HEK293 (cell line): ENCODE results near the gene OR3A1.
"Not testable (repeated sequence)": the region's sequence is repeated elsewhere in the genome, so short reads cannot be mapped to it uniquely, and the experiment has no call there.

Experiments used
- CTCF ChIA-PET: fragments of 350-600 bp; formaldehyde crosslinking; extraction: SDS; loops from one replicate; lab custom pipeline; 2021; ENCODE audit warnings: antibody characterized with exemption; lab: Yijun Ruan, JAX
- POLR2A ChIA-PET: fragments of 300-600 bp; formaldehyde crosslinking; extraction: SDS; loops from one replicate; lab custom pipeline; 2020; ENCODE audit warnings: antibody characterized with exemption, inconsistent platforms; lab: Yijun Ruan, JAX
- H3K27ac ChIP-seq: fragments of 200-500 bp; sonication (Bioruptor generic); 2 replicates; pipeline ENCODE4 v1.5.1; 2014; ENCODE audit warnings: low read depth, low read length, control low read depth, inconsistent platforms; ENCODE audit errors: extremely low read depth
- H3K36me3 ChIP-seq, 2 experiments: fragments of 200-500 bp in 1 of 2; sonication (Bioruptor generic) in 1 of 2; 1 replicate in 1 of 2; 2 replicates in 1 of 2; pipeline ENCODE4 v1.5.1; 2014 to 2017; ENCODE audit warnings: inconsistent platforms in 2 of 2, low read length in 2 of 2; ENCODE audit not compliant: control insufficient read depth in 2 of 2, insufficient read depth in 1 of 2
- H3K4me1 ChIP-seq: fragments of 200-500 bp; sonication (Bioruptor generic); 2 replicates; pipeline ENCODE4 v1.5.1; 2014; ENCODE audit warnings: mild to moderate bottlenecking, low read length, inconsistent platforms; ENCODE audit not compliant: control insufficient read depth, insufficient read depth
- H3K4me3 ChIP-seq: 2 replicates; pipeline ENCODE4 v1.5.1; 2011; ENCODE audit warnings: low read depth, mild to moderate bottlenecking, control low read depth, low read length, moderate library complexity
- H3K9me3 ChIP-seq: fragments of 200-500 bp; sonication (Bioruptor generic); 2 replicates; pipeline ENCODE4 v1.5.1; 2014; ENCODE audit warnings: low read depth, low read length, inconsistent platforms; ENCODE audit not compliant: control insufficient read depth, insufficient read depth
- ATF2 ChIP-seq: fragments of 450-650 bp; formaldehyde crosslinking; IDR thresholded peaks from 2 replicates; pipeline ENCODE4 v1.5.1; 2016; ENCODE audit warnings: missing biosample characterization, missing genetic modification characterization, low read depth
- BCL6B ChIP-seq: fragments of 450-650 bp; formaldehyde crosslinking; IDR thresholded peaks from 2 replicates; pipeline ENCODE4 v1.5.1; 2017; ENCODE audit warnings: missing biosample characterization, missing genetic modification characterization
- CTCF ChIP-seq: fragments of 450-650 bp; formaldehyde crosslinking; IDR thresholded peaks from 2 replicates; pipeline ENCODE4 v1.5.1; 2016; ENCODE audit warnings: missing biosample characterization, missing genetic modification characterization
- PRDM1 ChIP-seq: fragments of 450-650 bp; formaldehyde crosslinking; IDR thresholded peaks from 2 replicates; pipeline ENCODE4; 2016; ENCODE audit warnings: missing biosample characterization, missing genetic modification characterization
- PRDM6 ChIP-seq: fragments of 450-650 bp; formaldehyde crosslinking; IDR thresholded peaks from 2 replicates; pipeline ENCODE4 v1.5.1; 2017; ENCODE audit warnings: missing biosample characterization, missing genetic modification characterization
- RBAK ChIP-seq: fragments of 450-650 bp; formaldehyde crosslinking; IDR thresholded peaks from 2 replicates; pipeline ENCODE4 v1.5.1; 2016; ENCODE audit warnings: missing biosample characterization, missing genetic modification characterization
- ZNF121 ChIP-seq: fragments of 450-650 bp; formaldehyde crosslinking; IDR thresholded peaks from 2 replicates; pipeline ENCODE4 v1.5.1; 2016; ENCODE audit warnings: missing biosample characterization, missing genetic modification characterization
- ZNF133 ChIP-seq: fragments of 450-650 bp; formaldehyde crosslinking; IDR thresholded peaks from 2 replicates; pipeline ENCODE4 v1.5.1; 2016; ENCODE audit warnings: missing biosample characterization, missing genetic modification characterization
- ZNF416 ChIP-seq: fragments of 450-650 bp; formaldehyde crosslinking; IDR thresholded peaks from 2 replicates; pipeline ENCODE4 v1.5.1; 2016; ENCODE audit warnings: missing biosample characterization, missing genetic modification characterization
- ZNF510 ChIP-seq: fragments of 450-650 bp; formaldehyde crosslinking; IDR thresholded peaks from 2 replicates; pipeline ENCODE4 v1.5.1; 2018; ENCODE audit warnings: mild to moderate bottlenecking, missing genetic modification characterization, missing biosample characterization; ENCODE audit not compliant: insufficient replicate concordance
- ZNF518A ChIP-seq: fragments of 450-650 bp; formaldehyde crosslinking; conservative IDR thresholded peaks from 2 replicates; pipeline ENCODE4 v1.5.1; 2016; ENCODE audit warnings: low read depth, missing biosample characterization, missing genetic modification characterization
- ZNF776 ChIP-seq: fragments of 450-650 bp; formaldehyde crosslinking; IDR thresholded peaks from 2 replicates; pipeline ENCODE4 v1.5.0; 2017; ENCODE audit warnings: missing biosample characterization, missing genetic modification characterization, borderline replicate concordance
- ZNF792 ChIP-seq: fragments of 450-650 bp; formaldehyde crosslinking; IDR thresholded peaks from 2 replicates; pipeline ENCODE4 v1.5.1; 2016; ENCODE audit warnings: missing biosample characterization, missing genetic modification characterization
- ZSCAN16 ChIP-seq: fragments of 450-650 bp; formaldehyde crosslinking; IDR thresholded peaks from 2 replicates; pipeline ENCODE4 v1.5.1; 2016; ENCODE audit warnings: missing biosample characterization, missing genetic modification characterization

The OR3A1 gene

GRCh38 chr17:3298260-3298659 lies at the start of gene OR3A1:
OR3A1 (minus strand) TSS chr17:3298360; CDS start chr17:3292582, 5,778 bp downstream.
- no peaks in the 10 kb centered on the region for H3K9me3 ChIP-seq
- POLR2A ChIA-PET = no interaction called here
- no peak for TF ChIP-seq ZNF518A (tag by site-specific recombination)
- TF ChIP-seq ZNF416 (tag by site-specific recombination) = no peak
- TF ChIP-seq ZNF792 (tag by site-specific recombination) = no peak
- TF ChIP-seq RBAK (tag by site-specific recombination) = no peak
- H3K4me1 ChIP-seq = no peaks in the 10 kb centered on the region
- H3K36me3 ChIP-seq = no peaks in the 10 kb centered on the region
- CTCF ChIA-PET = no interaction called here
- no peak within 1 kb of the TSS for H3K4me3 ChIP-seq
- H3K27ac ChIP-seq = no peak within 1 kb of the TSS

- H3K4me3 ChIP-seq, POLR2A ChIA-PET, H3K27ac ChIP-seq, H3K36me3 ChIP-seq, H3K4me1 ChIP-seq, H3K9me3 ChIP-seq, CTCF ChIA-PET: not testable (repeated sequence)
Measured at GRCh38 chr17:3342782-3343181, 44.6 kb upstream of the OR3A1 start.

GRCh38 chr17:3335876-3336275 lies 37.7 kb upstream of the OR3A1 start:
- CTCF ChIA-PET = no interaction called here
- POLR2A ChIA-PET = no interaction called here
- H3K4me1 ChIP-seq = no peaks in the 10 kb centered on the region
- TF ChIP-seq PRDM6 (tag by site-specific recombination) (no peak), ZNF121 (tag by site-specific recombination) (no peak), ZNF133 (no peak), BCL6B (tag by site-specific recombination) (no peak), ZSCAN16 (tag by site-specific recombination) (no peak), ATF2 (tag by site-specific recombination) (no peak), CTCF (tag by site-specific recombination) (no peak), ZNF510 (no peak), PRDM1 (tag by site-specific recombination) (no peak), ZNF776 (no peak), ZNF518A (tag by site-specific recombination) (no peak)

More at GRCh38 chr17:3335876-3336275, 37.7 kb upstream of the OR3A1 start:
- H3K4me3 ChIP-seq = no peak overlapping the region
- no peaks in the 10 kb centered on the region for H3K36me3 ChIP-seq
- no peak overlapping the region for H3K27ac ChIP-seq
- no peaks in the 10 kb centered on the region for H3K9me3 ChIP-seq
